H1 (cell line): ENCODE measurements around the gene PDXP.

ENCODE experiments used
- EZH2 ChIP-seq: fragments of 200-600 bp; sonication (generic); IDR thresholded peaks from 2 replicates; pipeline ENCODE4 v1.7.1; 2012; ENCODE audit warnings: low read depth, mild to moderate bottlenecking, moderate library complexity, low read length, inconsistent platforms; ENCODE audit not compliant: severe bottlenecking
- POLR2A ChIP-seq, 2 experiments: IDR thresholded peaks; 1 replicate in 1 of 2; 2 replicates in 1 of 2; pipeline ENCODE4 v1.6.1; 2011; ENCODE audit warnings: low read depth in 2 of 2, low read length in 2 of 2, mild to moderate bottlenecking in 2 of 2; ENCODE audit errors: control extremely low read depth in 1 of 2

DNA sequence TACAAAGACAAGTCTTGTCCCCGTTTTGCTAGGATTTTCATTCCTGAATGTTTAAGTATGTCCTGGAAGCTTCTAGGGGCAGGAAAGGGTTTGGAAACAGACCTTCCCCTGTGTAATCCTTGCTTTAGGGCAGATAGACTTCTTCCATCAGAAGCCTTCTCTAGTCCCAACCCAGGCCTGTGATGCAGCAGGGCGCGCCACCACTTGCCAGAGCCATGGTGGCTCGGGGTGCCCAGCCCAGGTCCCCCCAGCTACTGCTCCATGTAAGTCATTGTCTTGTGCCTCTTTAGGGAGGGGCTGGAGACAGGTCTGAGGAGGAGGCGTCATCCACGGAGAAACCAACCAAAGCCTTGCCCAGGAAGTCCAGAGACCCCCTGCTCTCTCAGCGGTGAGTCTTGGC, 31.9 kb downstream of the PDXP start:
- TF ChIP-seq EZH2 (no peak), POLR2A (IDR thresholded peaks at IDR 0.05; ENCODE audit: control extremely low read depth in 1 of 2, low read depth in 2 of 2, low read length in 2 of 2) (no peak)
